ENCODE measurements around the gene LIMK1.

- TF ChIP-seq CTCF (IDR thresholded peaks at IDR 0.05) (no peak), POLR2A (IDR thresholded peaks at IDR 0.05) (no peak)
Observed at GRCh38 chr7:74037609-74038008, 46.0 kb upstream of the LIMK1 start.
